GM18858 (cell line): ENCODE data around the gene SRPK3.
"Not testable (repeated sequence)": the region's sequence is repeated elsewhere in the genome, so short reads cannot be mapped to it uniquely, and the experiment has no call there.

Experiments
- ATAC-seq: cut with Tn5 transposase; IDR thresholded peaks from one replicate; pipeline ENCODE4 v1.9.1; 2021; ENCODE audit not compliant: unreplicated experiment

SRPK3 gene

GRCh38 chrX:153805436-153805835 lies 24.6 kb downstream of the SRPK3 start:
- no peak for ATAC-seq

GRCh38 chrX:153806999-153807575 lies 26.2 kb downstream of the SRPK3 start:
- no peak for ATAC-seq

DNA sequence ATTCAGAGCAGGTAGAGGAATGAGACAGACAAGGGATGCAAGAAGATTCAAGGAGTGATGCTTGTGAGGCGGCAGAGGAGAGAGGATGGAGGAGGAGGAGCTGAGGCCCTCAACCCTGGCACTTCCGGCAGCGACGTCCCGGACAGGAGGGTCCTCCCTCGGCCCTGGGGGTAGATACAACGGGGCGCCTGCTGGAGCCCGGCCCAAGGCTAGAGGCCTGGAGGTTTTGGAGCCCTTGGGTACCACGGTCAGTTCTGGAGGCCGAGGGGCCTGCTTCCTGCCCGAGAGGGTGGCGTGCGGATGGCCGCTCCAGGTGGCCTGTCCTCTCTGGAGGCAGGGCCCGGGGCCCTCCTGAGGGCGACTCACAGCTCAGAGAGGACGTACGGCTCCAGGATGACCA lies 27.1 kb downstream of the SRPK3 start:
- no peak for ATAC-seq

DNA sequence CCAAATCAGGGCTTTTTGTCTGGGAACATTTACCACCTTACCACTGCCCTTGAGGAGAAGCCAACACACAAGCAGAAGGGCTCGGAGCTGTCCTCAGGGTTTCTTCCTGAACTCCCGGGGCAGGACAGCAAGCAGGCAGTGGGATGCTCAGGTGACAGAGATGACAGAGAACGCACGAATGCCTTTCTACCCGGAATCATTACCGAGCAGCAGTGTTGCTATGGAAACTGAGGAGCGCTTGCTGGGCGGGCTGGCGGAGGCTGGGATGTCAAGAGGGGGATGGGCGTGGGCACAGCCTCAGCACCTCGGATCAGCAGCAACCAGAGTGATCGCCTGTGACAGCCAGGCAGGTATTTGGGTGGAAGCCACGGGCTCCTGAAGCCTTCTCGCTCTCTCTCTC lies 31.4 kb downstream of the SRPK3 start:
- no peak for ATAC-seq

DNA sequence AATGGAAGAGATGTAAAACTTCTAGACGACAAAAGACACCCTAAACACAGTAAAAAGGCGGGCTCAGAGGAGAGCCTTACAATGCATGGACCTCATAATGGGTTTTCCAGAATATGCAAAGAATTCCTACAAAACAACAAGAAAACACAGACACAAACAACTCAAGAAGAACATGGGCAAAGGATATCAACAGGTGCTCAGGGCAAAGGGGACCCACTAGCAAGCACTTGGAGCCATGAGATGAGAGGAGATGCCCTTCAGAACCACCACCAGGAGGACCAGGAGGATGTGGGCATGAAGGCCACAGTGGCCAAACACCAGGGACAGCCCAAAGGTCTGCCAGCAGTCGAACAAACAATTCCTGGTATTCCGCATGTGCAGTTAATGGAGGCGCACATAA lies 32.3 kb downstream of the SRPK3 start:
- ATAC-seq = no peak

- ATAC-seq = no peak
Measured at GRCh38 chrX:153814591-153815315, 33.9 kb downstream of the SRPK3 start.

GRCh38 chrX:153816831-153817690 lies 36.2 kb downstream of the SRPK3 start:
- ATAC-seq = no peak

DNA sequence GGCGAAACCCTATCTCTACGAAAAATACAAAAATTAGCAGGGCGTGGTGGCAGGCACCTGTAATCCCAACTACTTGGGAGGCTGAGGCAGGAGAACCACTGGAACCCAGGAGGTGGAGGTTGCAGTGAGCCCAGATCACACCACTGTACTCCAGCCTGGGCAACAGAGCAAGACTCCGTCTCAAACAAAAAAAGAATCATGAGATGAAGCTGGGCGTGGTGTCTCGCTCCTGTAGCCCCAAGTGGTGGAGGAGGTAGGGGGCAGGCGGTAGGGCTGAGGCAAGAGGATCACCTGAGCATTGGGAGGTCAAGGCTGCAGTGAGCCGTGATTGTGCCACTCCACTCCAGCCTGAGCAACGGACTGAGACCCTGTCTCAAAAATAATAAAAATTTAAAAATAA lies 37.2 kb downstream of the SRPK3 start:
- ATAC-seq = not testable (repeated sequence)

- no peak for ATAC-seq
Measured at GRCh38 chrX:153818571-153819383, 37.9 kb downstream of the SRPK3 start.

- no peak for ATAC-seq
Measured at GRCh38 chrX:153819384-153820040, 38.7 kb downstream of the SRPK3 start.

GRCh38 chrX:153820601-153821000 lies 39.8 kb downstream of the SRPK3 start:
- no peak for ATAC-seq

- ATAC-seq = no peak
Measured at GRCh38 chrX:153821066-153821465, 40.2 kb downstream of the SRPK3 start.

DNA sequence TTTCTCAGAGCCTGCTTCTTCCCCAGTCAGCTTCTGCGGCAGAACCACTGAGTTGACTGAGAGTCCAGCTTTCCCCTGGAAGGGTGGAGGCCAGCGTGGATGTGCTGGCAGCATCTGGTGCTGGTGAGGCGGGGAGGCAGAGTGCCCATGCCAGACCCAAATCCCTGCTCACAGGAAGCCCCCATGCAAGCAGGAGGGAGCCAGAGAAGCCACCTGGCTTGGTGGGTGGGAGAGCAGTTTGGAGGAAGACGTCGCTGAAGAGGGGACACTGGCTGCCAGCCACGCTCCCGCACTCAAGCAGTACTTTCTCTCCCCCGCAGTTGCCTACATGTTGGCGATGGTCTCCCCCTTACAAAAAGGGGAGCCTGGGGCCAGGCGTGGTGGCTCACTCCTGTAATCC lies 43.5 kb downstream of the SRPK3 start:
- no peak for ATAC-seq

DNA sequence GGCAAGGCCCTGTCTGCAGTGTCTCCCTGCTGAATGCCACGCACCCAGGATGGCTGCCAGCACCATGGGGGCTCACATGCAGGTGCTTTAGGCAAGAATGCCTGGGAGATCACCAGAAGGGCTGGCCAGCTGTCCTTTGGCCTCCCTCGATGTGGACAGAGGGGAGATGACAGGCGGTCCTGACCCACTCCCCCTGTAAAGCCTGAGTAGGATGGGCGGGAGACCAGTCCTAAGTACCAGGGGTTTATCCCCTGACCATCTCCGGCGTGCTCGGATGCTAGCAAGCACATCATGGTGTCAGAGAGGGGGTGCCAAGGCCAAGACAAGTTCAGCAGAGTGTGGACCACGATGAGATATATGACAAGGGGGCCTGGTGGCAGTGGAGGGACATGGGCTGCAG lies 44.2 kb downstream of the SRPK3 start:
- no peak for ATAC-seq

DNA sequence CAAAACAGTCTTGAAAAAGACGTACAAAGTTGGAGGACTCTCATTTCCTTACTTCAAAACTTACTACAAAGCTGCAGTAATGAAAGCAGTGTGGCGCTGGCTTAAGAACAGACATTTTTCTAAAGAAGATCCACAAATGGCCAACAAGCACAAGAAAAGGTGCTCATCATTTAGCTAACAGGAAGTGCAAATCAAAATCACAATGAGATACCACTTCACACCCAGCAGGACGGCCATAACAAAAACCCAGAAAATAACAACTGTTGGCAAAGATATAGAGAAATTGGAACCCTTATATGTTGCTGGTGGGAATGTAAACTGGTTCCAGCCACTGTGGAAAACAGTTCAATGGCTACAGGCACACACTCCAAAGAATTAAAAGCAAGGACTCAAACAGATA lies 46.2 kb downstream of the SRPK3 start:
- no peak for ATAC-seq

GRCh38 chrX:153827903-153828302 lies 47.1 kb downstream of the SRPK3 start:
- no peak for ATAC-seq

DNA sequence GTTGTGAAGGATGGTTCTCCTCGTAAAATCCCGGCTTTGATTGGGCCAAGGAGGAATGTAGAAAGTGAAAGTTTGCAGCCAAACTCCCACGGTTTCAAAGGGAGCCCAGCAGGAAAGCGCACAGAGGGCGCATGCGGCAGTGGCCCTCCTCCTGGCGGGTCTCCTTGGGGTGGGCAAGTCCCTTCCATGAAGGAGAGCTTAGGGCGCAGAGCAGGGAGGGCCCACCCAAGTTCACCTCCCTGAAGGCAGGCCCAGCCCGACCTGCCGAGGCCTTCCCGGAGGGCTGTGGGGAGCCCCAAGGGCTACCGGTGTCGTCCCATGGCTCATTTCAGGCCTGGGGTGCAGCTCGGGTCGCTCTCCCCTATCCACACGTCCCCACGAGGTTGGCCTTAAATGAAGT lies 47.5 kb downstream of the SRPK3 start:
- ATAC-seq = no peak

- no peak for ATAC-seq
Measured at GRCh38 chrX:153828723-153829548, 48.1 kb downstream of the SRPK3 start.

- ATAC-seq = no peak
Measured at GRCh38 chrX:153829549-153829798, 48.6 kb downstream of the SRPK3 start.
